ENCODE data around the gene RBM39. TPM values are rescaled to one million over a fixed set of nuclear protein-coding genes. Genes with fewer than 3 reads are reported as not detected.

RBM39 gene
- total and polyA plus RNA-seq, 9 of the 15 experiments (the other 6 are each of a cell fraction or from before 2014, with no cell fraction given), result 143 to 319 (median 228) TPM

DNA sequence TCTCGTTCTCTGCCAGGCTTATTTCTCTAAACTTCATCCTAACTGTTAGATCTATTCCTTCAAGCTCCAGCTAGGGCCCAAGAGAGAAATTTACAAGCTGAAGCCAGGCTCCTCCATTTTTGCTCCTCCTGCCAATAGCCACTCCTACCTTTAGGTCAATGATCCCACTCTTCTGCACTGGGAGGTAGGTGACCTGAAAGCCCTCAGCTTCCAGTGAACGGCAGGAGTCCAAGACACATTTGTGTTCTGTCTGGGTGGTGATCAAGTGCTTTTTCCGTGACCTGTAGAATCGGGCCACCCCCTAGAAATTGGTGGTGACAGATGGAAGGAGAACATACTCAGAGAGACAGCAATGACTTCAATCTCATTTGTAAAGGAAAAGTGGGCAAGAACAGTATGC lies 51.8 kb downstream of the RBM39 start (continued):
- TF ChIP-seq, protein P1, sequence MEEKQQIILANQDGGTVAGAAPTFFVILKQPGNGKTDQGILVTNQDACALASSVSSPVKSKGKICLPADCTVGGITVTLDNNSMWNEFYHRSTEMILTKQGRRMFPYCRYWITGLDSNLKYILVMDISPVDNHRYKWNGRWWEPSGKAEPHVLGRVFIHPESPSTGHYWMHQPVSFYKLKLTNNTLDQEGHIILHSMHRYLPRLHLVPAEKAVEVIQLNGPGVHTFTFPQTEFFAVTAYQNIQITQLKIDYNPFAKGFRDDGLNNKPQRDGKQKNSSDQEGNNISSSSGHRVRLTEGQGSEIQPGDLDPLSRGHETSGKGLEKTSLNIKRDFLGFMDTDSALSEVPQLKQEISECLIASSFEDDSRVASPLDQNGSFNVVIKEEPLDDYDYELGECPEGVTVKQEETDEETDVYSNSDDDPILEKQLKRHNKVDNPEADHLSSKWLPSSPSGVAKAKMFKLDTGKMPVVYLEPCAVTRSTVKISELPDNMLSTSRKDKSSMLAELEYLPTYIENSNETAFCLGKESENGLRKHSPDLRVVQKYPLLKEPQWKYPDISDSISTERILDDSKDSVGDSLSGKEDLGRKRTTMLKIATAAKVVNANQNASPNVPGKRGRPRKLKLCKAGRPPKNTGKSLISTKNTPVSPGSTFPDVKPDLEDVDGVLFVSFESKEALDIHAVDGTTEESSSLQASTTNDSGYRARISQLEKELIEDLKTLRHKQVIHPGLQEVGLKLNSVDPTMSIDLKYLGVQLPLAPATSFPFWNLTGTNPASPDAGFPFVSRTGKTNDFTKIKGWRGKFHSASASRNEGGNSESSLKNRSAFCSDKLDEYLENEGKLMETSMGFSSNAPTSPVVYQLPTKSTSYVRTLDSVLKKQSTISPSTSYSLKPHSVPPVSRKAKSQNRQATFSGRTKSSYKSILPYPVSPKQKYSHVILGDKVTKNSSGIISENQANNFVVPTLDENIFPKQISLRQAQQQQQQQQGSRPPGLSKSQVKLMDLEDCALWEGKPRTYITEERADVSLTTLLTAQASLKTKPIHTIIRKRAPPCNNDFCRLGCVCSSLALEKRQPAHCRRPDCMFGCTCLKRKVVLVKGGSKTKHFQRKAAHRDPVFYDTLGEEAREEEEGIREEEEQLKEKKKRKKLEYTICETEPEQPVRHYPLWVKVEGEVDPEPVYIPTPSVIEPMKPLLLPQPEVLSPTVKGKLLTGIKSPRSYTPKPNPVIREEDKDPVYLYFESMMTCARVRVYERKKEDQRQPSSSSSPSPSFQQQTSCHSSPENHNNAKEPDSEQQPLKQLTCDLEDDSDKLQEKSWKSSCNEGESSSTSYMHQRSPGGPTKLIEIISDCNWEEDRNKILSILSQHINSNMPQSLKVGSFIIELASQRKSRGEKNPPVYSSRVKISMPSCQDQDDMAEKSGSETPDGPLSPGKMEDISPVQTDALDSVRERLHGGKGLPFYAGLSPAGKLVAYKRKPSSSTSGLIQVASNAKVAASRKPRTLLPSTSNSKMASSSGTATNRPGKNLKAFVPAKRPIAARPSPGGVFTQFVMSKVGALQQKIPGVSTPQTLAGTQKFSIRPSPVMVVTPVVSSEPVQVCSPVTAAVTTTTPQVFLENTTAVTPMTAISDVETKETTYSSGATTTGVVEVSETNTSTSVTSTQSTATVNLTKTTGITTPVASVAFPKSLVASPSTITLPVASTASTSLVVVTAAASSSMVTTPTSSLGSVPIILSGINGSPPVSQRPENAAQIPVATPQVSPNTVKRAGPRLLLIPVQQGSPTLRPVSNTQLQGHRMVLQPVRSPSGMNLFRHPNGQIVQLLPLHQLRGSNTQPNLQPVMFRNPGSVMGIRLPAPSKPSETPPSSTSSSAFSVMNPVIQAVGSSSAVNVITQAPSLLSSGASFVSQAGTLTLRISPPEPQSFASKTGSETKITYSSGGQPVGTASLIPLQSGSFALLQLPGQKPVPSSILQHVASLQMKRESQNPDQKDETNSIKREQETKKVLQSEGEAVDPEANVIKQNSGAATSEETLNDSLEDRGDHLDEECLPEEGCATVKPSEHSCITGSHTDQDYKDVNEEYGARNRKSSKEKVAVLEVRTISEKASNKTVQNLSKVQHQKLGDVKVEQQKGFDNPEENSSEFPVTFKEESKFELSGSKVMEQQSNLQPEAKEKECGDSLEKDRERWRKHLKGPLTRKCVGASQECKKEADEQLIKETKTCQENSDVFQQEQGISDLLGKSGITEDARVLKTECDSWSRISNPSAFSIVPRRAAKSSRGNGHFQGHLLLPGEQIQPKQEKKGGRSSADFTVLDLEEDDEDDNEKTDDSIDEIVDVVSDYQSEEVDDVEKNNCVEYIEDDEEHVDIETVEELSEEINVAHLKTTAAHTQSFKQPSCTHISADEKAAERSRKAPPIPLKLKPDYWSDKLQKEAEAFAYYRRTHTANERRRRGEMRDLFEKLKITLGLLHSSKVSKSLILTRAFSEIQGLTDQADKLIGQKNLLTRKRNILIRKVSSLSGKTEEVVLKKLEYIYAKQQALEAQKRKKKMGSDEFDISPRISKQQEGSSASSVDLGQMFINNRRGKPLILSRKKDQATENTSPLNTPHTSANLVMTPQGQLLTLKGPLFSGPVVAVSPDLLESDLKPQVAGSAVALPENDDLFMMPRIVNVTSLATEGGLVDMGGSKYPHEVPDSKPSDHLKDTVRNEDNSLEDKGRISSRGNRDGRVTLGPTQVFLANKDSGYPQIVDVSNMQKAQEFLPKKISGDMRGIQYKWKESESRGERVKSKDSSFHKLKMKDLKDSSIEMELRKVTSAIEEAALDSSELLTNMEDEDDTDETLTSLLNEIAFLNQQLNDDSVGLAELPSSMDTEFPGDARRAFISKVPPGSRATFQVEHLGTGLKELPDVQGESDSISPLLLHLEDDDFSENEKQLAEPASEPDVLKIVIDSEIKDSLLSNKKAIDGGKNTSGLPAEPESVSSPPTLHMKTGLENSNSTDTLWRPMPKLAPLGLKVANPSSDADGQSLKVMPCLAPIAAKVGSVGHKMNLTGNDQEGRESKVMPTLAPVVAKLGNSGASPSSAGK (IDR thresholded peaks at IDR 0.05), result no peak
- no peak for TF ChIP-seq RBM34 (IDR thresholded peaks at IDR 0.05; ENCODE audit: borderline replicate concordance, insufficient read depth, low read length)
- no peak for TF ChIP-seq TCF7L2 (IDR thresholded peaks at IDR 0.05; ENCODE audit: low read depth, low read length)
- TF ChIP-seq ELF1 (tag; IDR thresholded peaks at IDR 0.05), result no peak
- no peak for TF ChIP-seq ZNF444 (CRISPR knock-in tag; IDR thresholded peaks at IDR 0.05)
- TF ChIP-seq ZBTB1 (CRISPR knock-in tag; IDR thresholded peaks at IDR 0.05; ENCODE audit: borderline replicate concordance, low read depth), result no peak
